ENCODE measurements around the gene KCNK15.
"Not testable (repeated sequence)": the region's sequence is repeated elsewhere in the genome, so short reads cannot be mapped to it uniquely, and the experiment has no call there.

The KCNK15 gene

DNA sequence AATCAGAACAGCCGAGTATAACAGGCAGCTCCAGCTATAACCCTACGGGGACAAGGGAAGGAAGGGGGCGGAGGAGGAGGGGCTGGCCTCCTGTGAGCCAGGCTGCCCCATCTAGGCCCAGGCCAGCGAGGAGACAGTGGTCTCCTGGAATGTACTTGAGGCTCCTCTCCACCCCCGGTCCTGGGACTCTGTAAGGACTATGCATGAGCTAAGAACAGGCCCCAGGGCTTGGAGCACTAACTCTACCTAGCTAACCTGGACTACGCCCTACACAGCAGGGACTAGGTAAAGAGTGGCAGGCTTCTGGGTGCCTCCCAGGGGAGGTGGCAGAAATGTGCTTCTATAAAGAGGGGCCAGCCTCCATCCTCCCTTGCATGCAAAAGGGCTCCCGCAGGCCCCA lies 8.9 kb downstream of the KCNK15 start:
- Histone ChIP-seq H3K9ac (ENCODE audit: low read length) (no peak overlapping the region), H3K4me1 (ENCODE audit: control insufficient read depth, low read depth, low read length) (no peaks in the 10 kb centered on the region), H3K9me3 (ENCODE audit: control insufficient read depth, low read depth, low read length) (no peaks in the 10 kb centered on the region), H3K36me3 (ENCODE audit: control insufficient read depth, low read depth, low read length) (no peaks in the 10 kb centered on the region), H3K27me3 (ENCODE audit: control insufficient read depth, insufficient read depth, low read length) (no peaks in the 10 kb centered on the region), H3K27ac (ENCODE audit: low read length) (no peak overlapping the region), H3K4me3 (ENCODE audit: low read length) (no peak overlapping the region)

DNA sequence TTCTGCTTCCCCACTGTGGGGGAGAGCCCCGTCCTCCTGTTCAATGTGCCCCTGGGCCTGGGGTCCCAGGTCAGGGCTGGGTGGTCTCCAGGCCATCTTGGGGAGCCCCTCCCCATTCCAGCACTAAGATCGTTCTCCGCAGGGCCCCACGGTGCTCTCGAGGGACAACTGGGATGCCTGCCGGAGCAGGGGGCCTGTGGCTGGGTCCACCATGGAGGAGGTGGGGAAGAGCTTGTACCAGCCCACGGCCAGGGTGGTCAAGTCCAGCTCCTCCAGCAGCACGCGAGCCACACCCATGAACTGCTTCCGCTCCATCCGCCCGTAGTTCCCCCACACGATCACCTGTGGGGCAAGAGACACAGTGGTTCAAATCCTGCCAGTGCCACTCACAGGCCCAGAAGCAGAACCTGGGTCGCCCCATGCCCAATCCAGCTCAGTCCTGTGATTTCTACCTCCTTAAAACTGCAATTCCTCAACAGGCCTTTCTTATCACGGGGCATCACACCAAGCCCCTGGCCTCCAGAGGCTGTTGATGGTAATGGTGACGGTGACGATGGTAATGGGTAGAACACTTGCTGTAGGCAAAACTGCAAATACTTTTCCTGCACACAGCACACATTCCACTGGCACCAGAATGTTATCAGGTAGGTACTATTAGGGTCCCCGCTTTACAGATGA lies 10.5 kb downstream of the KCNK15 start:
- H3K36me3 ChIP-seq (ENCODE audit: control insufficient read depth, low read depth, low read length): no peaks in the 10 kb centered on the region
- no peaks in the 10 kb centered on the region for H3K9me3 ChIP-seq (ENCODE audit: control insufficient read depth, low read depth, low read length)
- H3K27ac ChIP-seq (ENCODE audit: low read length): no peak overlapping the region
- no peaks in the 10 kb centered on the region for H3K27me3 ChIP-seq (ENCODE audit: control insufficient read depth, insufficient read depth, low read length)
- H3K4me3 ChIP-seq (ENCODE audit: low read length): no peak overlapping the region
- H3K4me1 ChIP-seq (ENCODE audit: control insufficient read depth, low read depth, low read length): no peaks in the 10 kb centered on the region
- H3K9ac ChIP-seq (ENCODE audit: low read length): no peak overlapping the region

DNA sequence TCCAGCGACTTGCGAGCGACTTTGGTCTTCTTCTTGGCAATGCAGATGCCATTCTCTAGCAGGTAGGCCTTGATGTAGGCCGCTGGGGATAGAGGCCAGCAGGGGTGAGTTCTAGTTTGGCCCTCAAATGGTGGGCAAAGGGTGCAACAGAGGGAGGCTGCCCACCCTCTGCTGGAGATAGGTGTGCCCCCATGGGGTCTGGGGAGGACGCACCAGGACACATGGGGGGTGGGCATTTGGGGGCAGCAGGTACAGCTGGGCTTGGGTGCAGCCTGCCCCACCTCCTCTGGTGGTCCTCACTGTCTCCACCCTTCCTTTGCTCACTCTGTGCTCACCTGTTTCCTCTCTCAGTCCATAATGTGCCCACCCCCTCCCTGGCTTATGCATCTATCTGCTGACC lies 11.3 kb downstream of the KCNK15 start:
- H3K36me3 ChIP-seq (ENCODE audit: control insufficient read depth, low read depth, low read length): no peaks in the 10 kb centered on the region
- H3K27ac ChIP-seq (ENCODE audit: low read length): no peak overlapping the region
- H3K9ac ChIP-seq (ENCODE audit: low read length): no peak overlapping the region
- no peaks in the 10 kb centered on the region for H3K27me3 ChIP-seq (ENCODE audit: control insufficient read depth, insufficient read depth, low read length)
- no peak overlapping the region for H3K4me3 ChIP-seq (ENCODE audit: low read length)
- no peaks in the 10 kb centered on the region for H3K4me1 ChIP-seq (ENCODE audit: control insufficient read depth, low read depth, low read length)
- H3K9me3 ChIP-seq (ENCODE audit: control insufficient read depth, low read depth, low read length): no peaks in the 10 kb centered on the region

GRCh38 chr20:44758247-44759101 lies 12.8 kb downstream of the KCNK15 start:
- Histone ChIP-seq H3K27ac (ENCODE audit: low read length) (no peak overlapping the region), H3K9me3 (ENCODE audit: control insufficient read depth, low read depth, low read length) (no peaks in the 10 kb centered on the region), H3K9ac (ENCODE audit: low read length) (no peak overlapping the region), H3K4me1 (ENCODE audit: control insufficient read depth, low read depth, low read length) (no peaks in the 10 kb centered on the region), H3K4me3 (ENCODE audit: low read length) (no peak overlapping the region), H3K27me3 (ENCODE audit: control insufficient read depth, insufficient read depth, low read length) (no peaks in the 10 kb centered on the region), H3K36me3 (ENCODE audit: control insufficient read depth, low read depth, low read length) (no peaks in the 10 kb centered on the region)

- no peak overlapping the region for H3K4me3 ChIP-seq (ENCODE audit: low read length)
- H3K9ac ChIP-seq (ENCODE audit: low read length): no peak overlapping the region
- no peaks in the 10 kb centered on the region for H3K4me1 ChIP-seq (ENCODE audit: control insufficient read depth, low read depth, low read length)
- no peaks in the 10 kb centered on the region for H3K27me3 ChIP-seq (ENCODE audit: control insufficient read depth, insufficient read depth, low read length)
- H3K27ac ChIP-seq (ENCODE audit: low read length): no peak overlapping the region
- no peaks in the 10 kb centered on the region for H3K9me3 ChIP-seq (ENCODE audit: control insufficient read depth, low read depth, low read length)
- H3K36me3 ChIP-seq (ENCODE audit: control insufficient read depth, low read depth, low read length): no peaks in the 10 kb centered on the region
These were observed 13.9 kb downstream of the KCNK15 start for GRCh38 chr20:44759595-44759994.

DNA sequence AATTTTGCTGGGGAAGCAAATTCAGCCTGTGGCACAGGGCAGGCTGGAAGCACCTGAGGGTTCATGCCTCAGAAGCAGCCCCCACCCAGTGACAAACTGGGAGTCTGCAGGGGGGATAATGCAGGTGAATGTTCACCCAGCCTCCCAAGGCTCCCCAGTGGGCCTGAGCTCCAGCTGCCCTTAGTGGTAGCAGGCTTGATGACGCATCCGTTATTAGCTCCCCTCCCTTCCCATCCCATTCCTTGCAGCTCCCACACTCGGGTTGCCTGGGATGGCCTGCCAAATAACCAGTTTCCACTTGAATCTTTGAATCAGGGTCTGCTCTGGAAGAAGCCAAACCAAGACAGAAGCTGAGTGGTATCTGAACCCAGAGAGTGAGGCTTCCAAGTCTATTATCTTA lies 15.8 kb downstream of the KCNK15 start:
- H3K4me1 ChIP-seq (ENCODE audit: control insufficient read depth, low read depth, low read length): no peaks in the 10 kb centered on the region
- no peak overlapping the region for H3K4me3 ChIP-seq (ENCODE audit: low read length)
- no peaks in the 10 kb centered on the region for H3K9me3 ChIP-seq (ENCODE audit: control insufficient read depth, low read depth, low read length)
- H3K9ac ChIP-seq (ENCODE audit: low read length): no peak overlapping the region
- H3K27ac ChIP-seq (ENCODE audit: low read length): no peak overlapping the region
- no peaks in the 10 kb centered on the region for H3K27me3 ChIP-seq (ENCODE audit: control insufficient read depth, insufficient read depth, low read length)
- no peaks in the 10 kb centered on the region for H3K36me3 ChIP-seq (ENCODE audit: control insufficient read depth, low read depth, low read length)

DNA sequence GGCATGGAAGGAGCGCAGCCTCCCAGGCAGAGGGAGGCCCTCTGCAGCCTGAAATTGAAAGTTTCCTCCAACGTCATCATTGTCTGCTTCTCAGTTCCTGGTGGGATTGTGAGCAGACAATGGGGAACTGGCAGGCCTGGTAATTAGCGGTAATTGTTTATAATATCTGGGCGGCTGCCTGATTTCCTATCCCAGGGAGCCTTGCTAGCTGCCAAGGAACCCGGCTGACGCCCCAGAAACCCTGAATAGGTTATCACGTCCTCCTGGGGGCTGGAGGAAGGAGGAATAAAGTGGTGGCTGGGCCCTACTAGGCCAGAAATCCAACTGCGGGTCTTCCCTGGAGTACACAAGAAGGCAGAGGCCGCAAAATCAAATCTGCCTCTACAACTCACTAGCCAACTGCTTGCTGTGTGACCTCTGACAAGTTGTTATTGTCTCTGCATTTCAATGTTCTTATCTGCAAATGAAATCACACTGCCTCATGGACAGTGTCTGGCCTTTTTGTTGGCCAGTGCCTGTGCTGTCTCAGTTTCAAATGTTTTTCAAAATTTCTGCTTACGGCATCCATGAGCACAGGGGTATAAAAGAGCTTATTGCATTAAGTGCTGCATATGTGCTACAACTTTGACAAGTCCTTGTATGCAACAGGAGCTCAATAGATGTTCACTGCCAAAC lies 16.9 kb downstream of the KCNK15 start:
- H3K4me3 ChIP-seq (ENCODE audit: low read length): no peak overlapping the region
- H3K27ac ChIP-seq (ENCODE audit: low read length): no peak overlapping the region
- H3K9me3 ChIP-seq (ENCODE audit: control insufficient read depth, low read depth, low read length): no peaks in the 10 kb centered on the region
- H3K4me1 ChIP-seq (ENCODE audit: control insufficient read depth, low read depth, low read length): no peaks in the 10 kb centered on the region
- H3K36me3 ChIP-seq (ENCODE audit: control insufficient read depth, low read depth, low read length): no peaks in the 10 kb centered on the region
- no peak overlapping the region for H3K9ac ChIP-seq (ENCODE audit: low read length)
- H3K27me3 ChIP-seq (ENCODE audit: control insufficient read depth, insufficient read depth, low read length): no peaks in the 10 kb centered on the region

- H3K4me3 ChIP-seq (ENCODE audit: low read length); H3K27ac ChIP-seq (ENCODE audit: low read length); H3K9ac ChIP-seq (ENCODE audit: low read length); H3K36me3 ChIP-seq (ENCODE audit: control insufficient read depth, low read depth, low read length); H3K4me1 ChIP-seq (ENCODE audit: control insufficient read depth, low read depth, low read length); H3K9me3 ChIP-seq (ENCODE audit: control insufficient read depth, low read depth, low read length); H3K27me3 ChIP-seq (ENCODE audit: control insufficient read depth, insufficient read depth, low read length): not testable (repeated sequence)
These were observed 18.1 kb downstream of the KCNK15 start for GRCh38 chr20:44763798-44764197.

DNA sequence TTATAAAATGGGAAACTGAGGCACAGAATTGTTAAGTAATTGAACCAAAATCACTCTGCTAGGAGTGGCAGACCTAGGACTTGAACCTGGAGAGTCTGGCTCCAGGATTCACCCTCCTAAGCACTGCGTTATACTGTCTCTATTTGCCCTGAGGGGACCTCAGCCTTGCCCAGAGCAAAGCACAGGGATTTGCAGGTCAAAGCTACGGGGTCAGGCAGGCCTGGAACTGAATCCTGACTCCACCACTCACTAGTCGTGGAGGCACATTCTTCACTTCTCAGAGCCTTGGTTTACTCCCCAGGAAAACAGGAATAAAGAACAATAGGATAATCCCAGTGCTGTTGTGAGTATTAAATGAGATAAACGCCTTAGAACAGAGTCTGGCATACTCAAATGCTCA lies 19.4 kb downstream of the KCNK15 start:
- no peaks in the 10 kb centered on the region for H3K27me3 ChIP-seq (ENCODE audit: control insufficient read depth, insufficient read depth, low read length)
- no peak overlapping the region for H3K27ac ChIP-seq (ENCODE audit: low read length)
- H3K9ac ChIP-seq (ENCODE audit: low read length): no peak overlapping the region
- H3K36me3 ChIP-seq (ENCODE audit: control insufficient read depth, low read depth, low read length): no peaks in the 10 kb centered on the region
- no peaks in the 10 kb centered on the region for H3K9me3 ChIP-seq (ENCODE audit: control insufficient read depth, low read depth, low read length)
- H3K4me3 ChIP-seq (ENCODE audit: low read length): no peak overlapping the region
- no peaks in the 10 kb centered on the region for H3K4me1 ChIP-seq (ENCODE audit: control insufficient read depth, low read depth, low read length)

GRCh38 chr20:44765701-44766347 lies 20.2 kb downstream of the KCNK15 start:
- no peaks in the 10 kb centered on the region for H3K36me3 ChIP-seq (ENCODE audit: control insufficient read depth, low read depth, low read length)
- no peak overlapping the region for H3K4me3 ChIP-seq (ENCODE audit: low read length)
- H3K9me3 ChIP-seq (ENCODE audit: control insufficient read depth, low read depth, low read length): no peaks in the 10 kb centered on the region
- H3K27ac ChIP-seq (ENCODE audit: low read length): no peak overlapping the region
- H3K9ac ChIP-seq (ENCODE audit: low read length): no peak overlapping the region
- H3K27me3 ChIP-seq (ENCODE audit: control insufficient read depth, insufficient read depth, low read length): no peaks in the 10 kb centered on the region
- no peaks in the 10 kb centered on the region for H3K4me1 ChIP-seq (ENCODE audit: control insufficient read depth, low read depth, low read length)

DNA sequence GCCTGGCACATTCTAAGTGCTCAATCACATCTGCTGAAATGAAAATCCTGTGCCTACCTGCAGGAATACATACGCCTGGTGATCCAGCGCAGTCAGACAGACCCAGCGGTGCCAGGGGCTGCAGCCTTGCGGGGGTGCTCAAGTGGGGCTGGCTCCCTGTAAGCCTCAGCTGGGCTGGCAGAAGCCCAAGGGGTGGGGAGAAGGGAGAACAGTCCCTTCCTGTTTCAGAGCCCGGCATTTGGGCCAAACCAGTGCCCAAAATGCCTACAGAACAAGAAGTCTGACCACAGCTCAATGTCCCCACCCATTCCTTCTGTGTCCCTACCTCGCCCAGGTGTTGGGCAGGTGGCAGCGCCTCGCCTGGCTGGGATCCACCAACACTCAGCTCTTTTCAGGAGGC lies 22.6 kb downstream of the KCNK15 start:
- Histone ChIP-seq H3K4me3 (ENCODE audit: low read length) (no peak overlapping the region), H3K27me3 (ENCODE audit: control insufficient read depth, insufficient read depth, low read length) (no peaks in the 10 kb centered on the region), H3K27ac (ENCODE audit: low read length) (no peak overlapping the region), H3K9me3 (ENCODE audit: control insufficient read depth, low read depth, low read length) (no peaks in the 10 kb centered on the region), H3K4me1 (ENCODE audit: control insufficient read depth, low read depth, low read length) (no peaks in the 10 kb centered on the region), H3K36me3 (ENCODE audit: control insufficient read depth, low read depth, low read length) (no peaks in the 10 kb centered on the region), H3K9ac (ENCODE audit: low read length) (no peak overlapping the region)

All from iPS-18a (cell line).